Measurements from ENCODE around the gene FKBP5.
"Not testable (repeated sequence)": the region's sequence is repeated elsewhere in the genome, so short reads cannot be mapped to it uniquely, and the experiment has no call there.

- not testable (repeated sequence) for TF ChIP-seq CTCF (conservative IDR thresholded peaks at IDR 0.05; ENCODE audit: low read depth, low read length); EZH2 (IDR thresholded peaks at IDR 0.05; ENCODE audit: low read length, unreplicated experiment); EZH2phosphoT487 (IDR thresholded peaks at IDR 0.05; ENCODE audit: borderline replicate concordance, low read length)
Observed at GRCh38 chr6:35570885-35571330, 117.8 kb downstream of the FKBP5 start.

Measured in PC-3 (cell line).